NAMALWA (cell line): ENCODE measurements around the gene GSTM2.
A peak's percentile ranks its signal among the peaks of the same experiment; 100 is the strongest.
"Not testable (repeated sequence)": the region's sequence is repeated elsewhere in the genome, so short reads cannot be mapped to it uniquely, and the experiment has no call there.

Experiments used
- DNase-seq: peaks from one replicate; pipeline ENCODE4 v3.0.0-alpha.2; 2015; ENCODE audit warnings: low spot score

The GSTM2 gene

GRCh38 chr1:109644670-109645069, 23.2 kb upstream of the GSTM2 start:
- DNase-seq: no peak

GRCh38 chr1:109649491-109649914, 18.4 kb upstream of the GSTM2 start:
- no peak for DNase-seq

GRCh38 chr1:109650609-109651008, 17.2 kb upstream of the GSTM2 start:
- DNase-seq: no peak

DNA sequence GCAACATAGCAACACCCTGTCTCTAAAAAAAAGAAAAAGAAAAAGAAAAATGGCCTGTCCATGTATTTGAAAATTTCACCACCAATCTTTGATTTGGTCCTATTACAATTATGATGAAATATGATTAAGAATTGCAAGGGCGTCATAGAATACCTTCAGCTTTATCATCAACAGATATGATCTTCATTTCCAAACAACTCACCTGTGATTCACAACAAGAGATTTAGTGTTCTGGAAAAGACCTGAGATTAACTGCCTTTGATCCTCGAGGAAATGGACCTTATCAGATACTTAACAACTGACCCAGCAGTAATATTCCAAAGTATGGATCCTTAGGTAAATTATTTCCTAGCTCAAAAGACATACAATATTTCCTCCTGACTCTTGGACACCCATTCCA, 15.5 kb upstream of the GSTM2 start:
- no peak for DNase-seq

- no peak for DNase-seq
Measured at GRCh38 chr1:109653306-109653705, 14.6 kb upstream of the GSTM2 start.

GRCh38 chr1:109654519-109654918, 13.3 kb upstream of the GSTM2 start:
- no peak for DNase-seq

- peak; percentile 89 for DNase-seq
Measured at GRCh38 chr1:109655615-109656519, 12.0 kb upstream of the GSTM2 start, which contains the start of gene GSTM4. GSTM4 (plus strand) TSS chr1:109656099; CDS start chr1:109656390, 291 bp downstream.

- no peak for DNase-seq
Measured at GRCh38 chr1:109657395-109657794, 10.5 kb upstream of the GSTM2 start.

GRCh38 chr1:109657970-109658369, 9.9 kb upstream of the GSTM2 start:
- DNase-seq: no peak

DNA sequence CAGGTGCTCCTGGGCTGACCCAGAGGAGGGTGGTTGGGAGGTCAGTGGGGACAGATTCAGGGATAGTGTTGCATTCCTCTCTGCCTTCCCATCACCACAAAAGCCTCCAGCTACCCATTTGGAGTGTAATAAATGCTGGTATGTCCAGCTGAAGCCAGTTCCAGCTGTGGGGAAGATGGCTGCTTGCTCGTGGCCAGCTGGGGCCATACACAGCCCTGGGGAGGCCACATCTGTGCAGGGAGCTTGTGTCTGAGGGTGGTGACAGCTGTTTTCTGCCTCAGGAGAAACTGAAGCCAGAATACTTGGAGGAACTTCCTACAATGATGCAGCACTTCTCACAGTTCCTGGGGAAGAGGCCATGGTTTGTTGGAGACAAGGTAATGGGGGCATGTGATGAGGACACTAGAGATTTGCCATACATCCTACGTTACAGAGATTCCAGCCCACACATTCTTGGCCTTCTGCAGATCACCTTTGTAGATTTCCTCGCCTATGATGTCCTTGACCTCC, 9.3 kb upstream of the GSTM2 start:
- DNase-seq: no peak

DNA sequence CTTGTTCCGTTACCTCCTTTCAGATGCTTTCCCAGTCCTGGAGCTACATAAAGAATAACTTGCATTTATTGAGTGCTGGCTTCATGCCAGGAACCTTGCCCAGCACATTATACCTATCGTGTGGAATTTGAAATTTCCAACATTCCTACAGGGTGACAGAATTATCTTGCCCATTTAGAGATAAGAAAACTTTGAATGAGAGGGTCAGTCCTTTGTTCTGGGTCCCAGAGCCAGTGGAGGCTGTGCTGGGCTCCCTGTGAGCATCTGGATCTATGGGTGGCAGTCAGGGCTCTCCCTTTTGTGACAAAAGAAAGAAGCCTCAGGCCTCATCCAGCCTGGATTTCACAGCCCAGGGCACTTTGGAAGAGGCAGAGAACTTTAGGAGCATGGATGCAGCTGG, 8.7 kb upstream of the GSTM2 start:
- DNase-seq: no peak

DNA sequence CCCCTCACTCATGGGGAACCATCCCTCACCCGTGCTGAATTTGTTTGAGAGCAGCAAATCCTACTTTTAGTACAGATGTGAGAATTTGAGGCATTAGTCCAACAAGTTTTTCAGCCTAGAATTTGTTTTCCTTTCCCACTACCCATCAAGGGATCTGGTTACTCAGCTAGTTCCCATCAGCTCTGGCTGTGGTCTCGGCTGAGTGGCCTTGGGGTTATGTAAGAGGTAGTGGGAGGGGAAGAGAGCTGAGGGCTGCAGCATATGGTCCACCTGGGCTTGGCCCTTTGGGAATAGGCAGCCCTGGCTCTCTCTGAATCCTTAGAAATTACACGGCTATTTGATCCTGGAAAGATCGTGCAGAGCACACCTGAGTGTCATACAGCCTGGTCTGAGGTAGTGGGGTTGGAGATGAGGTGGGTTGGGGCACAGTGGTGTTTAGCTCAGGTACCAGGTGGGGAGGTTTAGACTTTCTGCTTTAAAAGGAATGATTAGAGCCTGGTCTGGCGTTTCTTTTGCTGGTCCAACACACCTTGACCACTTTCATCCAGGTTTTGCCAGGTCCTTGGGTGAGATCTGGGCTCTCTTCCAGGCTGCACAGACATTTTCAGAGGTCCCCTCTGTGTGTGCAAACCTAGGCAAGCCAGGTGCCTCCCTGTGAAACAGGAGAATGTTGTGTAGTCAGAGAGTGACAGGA, 7.7 kb upstream of the GSTM2 start:
- DNase-seq: no peak

DNA sequence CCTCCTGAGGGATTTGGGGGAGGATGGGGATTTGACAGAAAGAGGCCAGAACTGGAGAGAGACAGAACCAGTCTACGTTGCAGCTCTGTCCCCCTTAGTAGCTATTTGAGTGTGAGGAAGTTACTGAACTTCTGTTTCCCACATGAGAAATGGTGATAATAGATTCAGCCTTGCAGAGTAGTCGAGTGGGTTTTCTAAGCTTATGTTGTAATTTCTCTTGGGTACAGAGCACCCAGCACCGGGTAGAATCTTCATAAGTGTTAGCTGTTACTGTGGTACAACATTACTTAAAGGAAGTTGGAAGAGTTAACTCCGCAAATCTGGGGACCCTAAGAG, 7.2 kb upstream of the GSTM2 start:
- DNase-seq: not testable (repeated sequence)

DNA sequence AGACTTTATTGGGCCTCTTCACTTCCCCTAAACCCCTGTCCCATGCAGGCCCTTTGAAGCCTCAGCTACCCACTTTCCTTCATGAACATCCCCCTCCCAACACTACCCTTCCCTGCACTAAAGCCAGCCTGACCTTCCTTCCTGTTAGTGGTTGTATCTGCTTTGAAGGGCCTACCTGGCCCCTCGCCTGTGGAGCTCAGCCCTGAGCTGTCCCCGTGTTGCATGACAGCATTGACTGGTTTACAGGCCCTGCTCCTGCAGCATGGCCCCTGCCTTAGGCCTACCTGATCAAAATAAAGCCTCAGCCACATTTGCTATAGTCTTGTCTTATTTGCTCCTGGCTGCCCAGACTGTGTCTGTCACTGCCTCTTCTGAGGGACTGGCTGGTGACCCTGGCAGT, 6.5 kb upstream of the GSTM2 start:
- no peak for DNase-seq

DNA sequence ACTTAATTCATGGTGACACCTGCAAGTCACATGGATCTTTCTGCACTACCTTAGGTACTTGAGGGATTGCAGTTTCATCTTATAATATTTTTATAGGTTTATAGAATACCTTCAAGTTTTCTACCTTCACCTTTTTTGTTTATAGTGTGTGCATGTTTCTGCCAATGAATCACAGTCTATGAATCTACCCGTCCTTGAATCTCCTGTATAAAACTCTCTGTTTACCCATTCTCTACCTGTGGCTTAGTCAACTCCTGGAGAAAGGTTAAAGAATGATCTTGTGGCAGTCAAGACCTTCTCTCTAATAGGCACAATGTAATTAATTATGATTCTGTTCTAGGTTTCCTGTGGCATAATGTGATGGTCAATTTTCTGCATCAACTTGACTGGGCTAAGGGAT, 3.2 kb upstream of the GSTM2 start:
- DNase-seq: no peak

GRCh38 chr1:109668123-109668775, 392 bp downstream of the GSTM2 start:
- no peak for DNase-seq

DNA sequence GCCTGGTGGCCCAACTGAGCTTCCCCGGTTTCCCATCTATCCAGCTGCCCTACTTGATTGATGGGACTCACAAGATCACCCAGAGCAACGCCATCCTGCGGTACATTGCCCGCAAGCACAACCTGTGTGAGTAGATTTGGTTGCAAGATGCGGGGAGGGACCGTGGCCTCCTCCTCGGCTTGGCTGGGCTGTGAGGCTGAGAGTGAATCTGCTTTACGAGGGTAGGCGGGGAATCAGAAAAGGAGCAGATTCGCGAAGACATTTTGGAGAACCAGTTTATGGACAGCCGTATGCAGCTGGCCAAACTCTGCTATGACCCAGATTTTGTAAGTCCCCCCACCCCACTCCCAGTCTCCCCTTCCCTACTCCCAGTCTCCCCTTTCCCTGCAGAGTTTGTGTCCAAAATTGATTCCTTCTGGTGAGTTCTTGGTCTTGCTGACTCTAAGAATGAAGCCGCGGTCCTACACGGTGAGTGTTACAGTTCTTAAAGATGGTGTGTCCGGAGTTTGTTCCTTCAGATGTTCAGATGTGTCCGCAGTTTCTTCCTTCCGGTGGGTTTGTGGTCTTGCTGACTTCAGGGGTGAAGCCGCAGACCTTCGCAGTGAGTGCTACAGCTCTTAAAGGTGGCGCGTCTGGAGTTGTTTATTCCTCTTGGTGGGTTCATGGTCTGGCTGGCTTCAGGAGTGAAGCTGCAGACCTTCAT, 1.5 kb downstream of the GSTM2 start:
- no peak for DNase-seq

DNA sequence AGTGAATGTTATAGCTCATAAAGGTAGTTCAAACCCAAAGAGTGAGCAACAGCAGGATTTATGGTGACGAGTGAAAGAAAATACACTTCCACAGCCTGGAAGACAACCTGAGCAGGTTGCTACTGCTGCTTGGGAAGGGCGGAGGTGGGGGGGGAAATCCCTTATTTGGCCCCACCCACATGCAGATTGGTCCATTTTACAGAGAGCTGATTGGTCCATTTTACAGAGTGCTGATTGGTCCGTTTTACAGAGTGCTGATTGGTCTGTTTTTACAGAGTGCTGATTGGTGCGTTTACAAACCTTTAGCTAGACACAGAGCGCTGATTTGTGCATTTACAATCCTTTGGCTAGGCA, 2.1 kb downstream of the GSTM2 start:
- not testable (repeated sequence) for DNase-seq

GRCh38 chr1:109671067-109671466, 3.2 kb downstream of the GSTM2 start:
- DNase-seq: no peak

- DNase-seq: not testable (repeated sequence)
Measured at GRCh38 chr1:109673861-109674260, 6.0 kb downstream of the GSTM2 start.

GRCh38 chr1:109676683-109677381, 9.0 kb downstream of the GSTM2 start:
- DNase-seq: not testable (repeated sequence)
